Upper lobe of left lung (tissue), 6 donors: ENCODE results near the gene MMP20. TPM values are rescaled to one million over a fixed set of nuclear protein-coding genes. Genes with fewer than 3 reads are reported as not detected.

Source experiments
- ATAC-seq, 2 donors: fragments of 200-7000 bp; cut with Tn5 transposase; one replicate each; pipeline ENCODE4 v1.9.1; 2022; ENCODE audit warnings: mild to moderate bottlenecking in 2 of 2, moderate library complexity in 2 of 2; ENCODE audit not compliant: low FRiP score in 2 of 2
- DNase-seq, 2 donors: peaks; one replicate each; pipeline ENCODE4 v3.0.0-alpha.2; 2019 to 2020
- H3K27ac ChIP-seq, 4 donors: fragments of 200-600 bp; sonication (generic); one replicate each; pipeline ENCODE4 v1.5.1; 2016 to 2019
- H3K27me3 ChIP-seq, 4 donors: fragments of 200-600 bp; sonication (generic); one replicate each; pipeline ENCODE4 v1.5.1; 2017 to 2019
- H3K36me3 ChIP-seq, 4 donors: fragments of 200-600 bp; sonication (generic); one replicate each; pipeline ENCODE4 v1.5.1; 2016 to 2019
- H3K4me1 ChIP-seq, 4 donors: fragments of 200-600 bp; sonication (generic); one replicate each; pipeline ENCODE4 v1.5.1; 2018 to 2019
- H3K4me3 ChIP-seq, 4 donors: fragments of 200-600 bp; sonication (generic); one replicate each; pipeline ENCODE4 v1.5.1; 2017 to 2019; ENCODE audit warnings: mild to moderate bottlenecking in 2 of 4, moderate library complexity in 1 of 4
- H3K9me3 ChIP-seq, 4 donors: fragments of 200-600 bp; sonication (generic); one replicate each; pipeline ENCODE4 v1.5.1; 2018 to 2019
- EP300 ChIP-seq, 4 donors: sonication (generic); formaldehyde crosslinking; IDR thresholded peaks; one replicate each; pipeline ENCODE4 v1.5.1; 2017; ENCODE audit warnings: antibody characterized with exemption in 4 of 4, control low read depth in 2 of 4
- POLR2A ChIP-seq, 4 donors: fragments of 450-650 bp; IDR thresholded peaks; one replicate each; pipeline ENCODE4 v1.5.1; 2016 to 2017; ENCODE audit warnings: antibody characterized with exemption in 4 of 4, mild to moderate bottlenecking in 2 of 4
- POLR2AphosphoS5 ChIP-seq, 2 donors: sonication (generic); formaldehyde crosslinking; IDR thresholded peaks; one replicate each; pipeline ENCODE4 v1.5.1; 2017; ENCODE audit warnings: antibody characterized with exemption in 2 of 2
- WGBS, 2 donors: methylation state at CpG; one replicate each; pipeline ENCODE4 v1.1.5; 2017 to 2018; 5-methylcytosine and 5-hydroxymethylcytosine counted together
- total RNA-seq, 6 donors: library from RNA; depleted of rRNA in 4 of 6; stranded (reverse); fragments of >200 nt in 4 of 6; gene quantifications; one replicate each; pipeline versions ENCODE4 v1.1.0 to v1.2.1, GENCODE V29; 2016 to 2021
- TF ChIP-seq, protein P1 (sequence below), 6 experiments: fragments of 450-650 bp in 4 of 6; fragments of 200-600 bp in 2 of 6; sonication (generic) in 2 of 6; IDR thresholded peaks; one replicate each; pipeline ENCODE4 v1.5.1; 2016 to 2019; ENCODE audit warnings: antibody characterized with exemption in 6 of 6
- donor health status: DM: no; HTN: no; CAD: no; lungs with moderate emphysema.
- donor health status: DM: no; HTN: yes; CAD: no; lungs with severe emphysema.

The MMP20 gene
- total RNA-seq, 6 donors from 2014 or later, result not detected

DNA sequence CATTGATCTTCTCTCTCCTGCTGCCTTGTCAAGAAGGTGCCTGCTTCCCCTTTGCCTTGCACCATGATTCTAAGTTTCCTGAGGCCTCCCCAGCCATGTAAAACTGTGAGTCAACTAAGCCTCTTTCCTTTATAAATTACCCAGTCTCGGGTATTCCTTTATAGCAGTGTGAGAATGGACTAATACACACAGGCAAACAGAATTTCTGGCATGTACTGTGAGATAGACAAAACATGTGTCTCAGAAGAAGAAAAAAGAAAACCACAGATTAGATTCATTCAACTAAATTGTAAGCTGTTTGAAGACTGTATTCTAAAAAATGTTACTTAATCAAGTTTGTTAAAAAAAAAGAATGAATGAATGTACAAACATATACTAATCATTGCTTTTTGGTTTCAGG lies 1.5 kb upstream of the MMP20 start:
- no peak for ATAC-seq
- TF ChIP-seq POLR2AphosphoS5 (IDR thresholded peaks at IDR 0.05), result no peak
- TF ChIP-seq POLR2A (IDR thresholded peaks at IDR 0.05), result no peak
- TF ChIP-seq, protein P1, sequence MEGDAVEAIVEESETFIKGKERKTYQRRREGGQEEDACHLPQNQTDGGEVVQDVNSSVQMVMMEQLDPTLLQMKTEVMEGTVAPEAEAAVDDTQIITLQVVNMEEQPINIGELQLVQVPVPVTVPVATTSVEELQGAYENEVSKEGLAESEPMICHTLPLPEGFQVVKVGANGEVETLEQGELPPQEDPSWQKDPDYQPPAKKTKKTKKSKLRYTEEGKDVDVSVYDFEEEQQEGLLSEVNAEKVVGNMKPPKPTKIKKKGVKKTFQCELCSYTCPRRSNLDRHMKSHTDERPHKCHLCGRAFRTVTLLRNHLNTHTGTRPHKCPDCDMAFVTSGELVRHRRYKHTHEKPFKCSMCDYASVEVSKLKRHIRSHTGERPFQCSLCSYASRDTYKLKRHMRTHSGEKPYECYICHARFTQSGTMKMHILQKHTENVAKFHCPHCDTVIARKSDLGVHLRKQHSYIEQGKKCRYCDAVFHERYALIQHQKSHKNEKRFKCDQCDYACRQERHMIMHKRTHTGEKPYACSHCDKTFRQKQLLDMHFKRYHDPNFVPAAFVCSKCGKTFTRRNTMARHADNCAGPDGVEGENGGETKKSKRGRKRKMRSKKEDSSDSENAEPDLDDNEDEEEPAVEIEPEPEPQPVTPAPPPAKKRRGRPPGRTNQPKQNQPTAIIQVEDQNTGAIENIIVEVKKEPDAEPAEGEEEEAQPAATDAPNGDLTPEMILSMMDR (IDR thresholded peaks at IDR 0.05), result no peak
- no peak for TF ChIP-seq EP300 (IDR thresholded peaks at IDR 0.05)
- 50 to 79% methylated on average over 1 of the region's 1 CpG for WGBS, 2 donors
- Histone ChIP-seq H3K27me3 (no peaks in the 10 kb centered on the region), H3K4me1 (no peaks in the 10 kb centered on the region), H3K27ac (no peak overlapping the region), H3K4me3 (no peak overlapping the region), H3K36me3 (no peaks in the 10 kb centered on the region), H3K9me3 (no peaks in the 10 kb centered on the region)
- no peak for DNase-seq

DNA sequence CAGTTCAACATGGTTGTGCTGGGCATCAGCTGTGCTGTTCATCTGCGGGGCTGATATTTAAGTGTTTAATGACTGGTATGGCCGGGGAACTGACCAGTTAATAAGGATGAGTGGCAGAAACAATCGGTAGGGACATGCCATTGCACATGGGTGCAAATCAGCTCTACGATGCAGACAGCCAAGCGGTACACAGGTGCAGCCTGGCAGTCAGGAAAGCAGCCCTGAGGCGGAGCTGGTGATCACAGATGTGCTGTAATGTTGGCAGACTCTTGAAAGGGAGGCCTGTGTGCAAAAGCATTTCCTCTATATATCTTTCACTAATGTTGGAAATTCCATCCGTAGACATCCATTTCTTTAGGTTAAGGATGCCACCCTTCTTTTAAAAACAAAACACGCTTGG lies 1.1 kb downstream of the MMP20 start:
- no peaks in the 10 kb centered on the region for H3K9me3 ChIP-seq
- DNase-seq (no peak), ATAC-seq (no peak)
- H3K27me3 ChIP-seq, result no peaks in the 10 kb centered on the region
- no peaks in the 10 kb centered on the region for H3K36me3 ChIP-seq
- 79 to 86% methylated on average over 8 of the region's 8 CpGs for WGBS, 2 donors
- no peak overlapping the region for H3K4me3 ChIP-seq
- H3K4me1 ChIP-seq, result peaks cover 0 to 8% (median 0%) of the 10 kb centered on the region in 4 donors
- TF ChIP-seq POLR2AphosphoS5 (IDR thresholded peaks at IDR 0.05) (no peak), EP300 (IDR thresholded peaks at IDR 0.05) (no peak), POLR2A (IDR thresholded peaks at IDR 0.05) (no peak)
- TF ChIP-seq, protein P1 (IDR thresholded peaks at IDR 0.05), result no peak
- no peak overlapping the region for H3K27ac ChIP-seq

DNA sequence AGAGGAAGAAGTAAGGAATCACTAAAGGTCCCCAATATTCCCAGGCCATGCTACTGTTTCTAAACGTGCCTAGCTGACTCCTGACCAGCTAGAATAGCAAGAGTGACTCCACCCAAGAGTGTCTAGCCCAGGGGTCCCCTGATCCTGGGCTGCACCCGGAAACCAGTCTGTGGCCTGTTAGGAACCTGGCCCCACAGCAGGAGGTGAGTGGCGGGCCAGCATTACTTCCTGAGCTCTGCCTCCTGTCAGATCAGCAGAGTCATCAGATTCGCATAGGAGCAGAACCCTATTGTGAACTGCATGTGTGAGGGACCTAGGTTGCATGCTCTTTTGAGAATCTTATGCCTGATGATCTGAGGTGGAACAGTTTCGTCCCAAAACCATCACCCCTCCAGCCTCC lies 2.0 kb downstream of the MMP20 start:
- WGBS, 2 donors, result 77 to 94% methylated on average over 4 to 5 of the region's 5 CpGs
- Histone ChIP-seq H3K9me3 (no peaks in the 10 kb centered on the region), H3K4me3 (no peak overlapping the region), H3K27ac (no peak overlapping the region), H3K36me3 (no peaks in the 10 kb centered on the region), H3K27me3 (no peaks in the 10 kb centered on the region), H3K4me1 (peaks cover 0 to 8% (median 0%) of the 10 kb centered on the region in 4 donors)
- ATAC-seq (no peak), DNase-seq (no peak)
- TF ChIP-seq POLR2AphosphoS5 (IDR thresholded peaks at IDR 0.05) (no peak), EP300 (IDR thresholded peaks at IDR 0.05) (no peak), POLR2A (IDR thresholded peaks at IDR 0.05) (no peak)
- TF ChIP-seq, protein P1 (IDR thresholded peaks at IDR 0.05), result no peak

DNA sequence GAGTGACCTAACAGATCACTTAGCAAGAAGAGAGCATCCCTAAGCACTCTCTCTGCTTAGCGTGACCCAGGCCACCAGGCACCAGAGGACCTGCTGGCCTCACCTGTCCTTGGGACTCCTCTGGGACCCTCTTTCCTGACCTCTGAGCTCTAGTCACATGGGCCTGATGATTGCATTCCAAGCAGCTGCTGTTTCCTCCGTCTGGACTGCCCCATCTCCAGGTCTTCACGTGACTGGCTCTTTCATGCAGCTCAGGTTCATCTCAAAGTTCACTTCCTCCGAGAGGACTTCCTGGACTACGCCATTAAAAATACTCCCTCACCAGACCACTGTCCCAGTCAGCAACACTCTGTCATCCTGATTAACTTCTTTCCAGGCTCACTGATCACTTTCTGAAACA lies 2.9 kb downstream of the MMP20 start:
- WGBS, 2 donors, result 80 to 82% methylated on average over 5 of the region's 5 CpGs
- Histone ChIP-seq H3K36me3 (no peaks in the 10 kb centered on the region), H3K4me1 (peaks cover 0 to 8% (median 0%) of the 10 kb centered on the region in 4 donors), H3K27ac (no peak overlapping the region), H3K9me3 (no peaks in the 10 kb centered on the region), H3K27me3 (no peaks in the 10 kb centered on the region), H3K4me3 (no peak overlapping the region)
- DNase-seq (no peak), ATAC-seq (no peak)
- no peak for TF ChIP-seq POLR2AphosphoS5 (IDR thresholded peaks at IDR 0.05)
- TF ChIP-seq, protein P1 (IDR thresholded peaks at IDR 0.05), result no peak
- TF ChIP-seq EP300 (IDR thresholded peaks at IDR 0.05), result no peak
- no peak for TF ChIP-seq POLR2A (IDR thresholded peaks at IDR 0.05)

DNA sequence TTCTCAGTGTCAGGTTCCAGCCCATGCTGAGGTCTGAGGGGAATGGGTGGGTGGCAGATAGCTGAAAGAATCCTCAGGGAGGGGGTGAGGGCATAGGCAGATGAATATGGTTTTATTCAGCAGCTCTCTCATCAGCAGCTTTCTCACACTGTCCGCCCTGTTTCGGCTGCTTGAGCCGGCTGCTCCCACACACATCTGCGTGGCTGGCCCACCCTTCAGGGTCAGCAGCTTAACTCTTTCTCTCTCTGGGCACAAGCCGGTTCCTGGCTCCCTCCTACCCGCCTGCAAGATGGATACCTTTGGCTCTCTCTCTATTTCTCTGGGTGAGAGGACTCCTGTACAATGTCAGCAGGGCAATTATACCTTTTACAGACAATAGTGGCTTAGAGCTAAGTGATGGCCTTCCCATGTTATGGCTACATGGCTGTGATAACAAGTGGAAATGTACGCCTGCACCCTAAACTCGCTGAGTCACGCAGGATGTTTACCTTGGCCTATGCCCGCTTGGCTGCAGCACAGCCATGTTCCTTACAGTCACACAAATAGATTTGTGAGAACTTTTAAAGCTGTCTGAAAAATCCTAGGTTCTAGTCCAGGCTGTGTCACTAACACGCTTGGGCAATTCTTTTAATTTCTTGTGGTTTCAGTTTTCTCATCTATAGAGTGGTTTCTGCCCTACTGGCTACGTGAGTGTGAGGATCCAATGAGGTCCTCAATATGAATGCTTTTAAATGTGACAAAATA lies 4.1 kb downstream of the MMP20 start:
- ATAC-seq, result peak in 1 of 2 donors; percentile 50
- peak overlapping the region in 3 of 4 donors; percentile 47 to 53 (median 49) for H3K27ac ChIP-seq

More for the DNA sequence above, 4.1 kb downstream of the MMP20 start:
- Histone ChIP-seq H3K27me3 (no peaks in the 10 kb centered on the region), H3K9me3 (no peaks in the 10 kb centered on the region), H3K4me3 (no peak overlapping the region), H3K4me1 (peaks cover 0 to 8% (median 0%) of the 10 kb centered on the region in 4 donors), H3K36me3 (no peaks in the 10 kb centered on the region)
- 76 to 84% methylated on average over 12 of the region's 12 CpGs for WGBS, 2 donors
- TF ChIP-seq EP300 (IDR thresholded peaks at IDR 0.05) (no peak), POLR2AphosphoS5 (IDR thresholded peaks at IDR 0.05) (no peak), POLR2A (IDR thresholded peaks at IDR 0.05) (no peak)
- TF ChIP-seq, protein P1 (IDR thresholded peaks at IDR 0.05), result no peak
- DNase-seq, result no peak
